ENCODE measurements around the gene CSMD2. TPM values are rescaled to one million over a fixed set of nuclear protein-coding genes. Genes with fewer than 3 reads are reported as not detected.

The CSMD2 gene
- total and polyA plus RNA-seq, 2 of the 8 experiments (the other 6 are each of a cell fraction or from before 2014, with no cell fraction given), result 7.0 to 14.7 TPM

DNA sequence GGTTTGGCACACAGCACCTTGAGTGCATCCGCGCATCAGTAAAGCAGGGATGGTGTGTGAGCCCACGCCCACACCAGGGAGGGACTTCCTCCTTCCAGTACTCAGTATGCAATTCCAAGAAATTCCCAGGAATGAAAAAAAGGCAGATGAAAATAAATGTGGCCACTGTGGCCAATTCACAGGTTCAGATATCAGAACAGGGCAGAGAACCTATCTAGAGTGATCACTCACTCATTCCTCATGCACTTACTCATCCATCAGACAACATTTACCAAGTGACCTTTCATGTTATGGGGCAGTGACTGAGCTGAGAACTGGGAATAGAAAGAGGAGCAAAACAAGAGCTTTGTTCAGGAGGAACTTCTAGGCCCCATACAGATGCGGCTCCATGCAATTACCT, 578.9 kb downstream of the CSMD2 start (continued):
- TF ChIP-seq, protein P1, sequence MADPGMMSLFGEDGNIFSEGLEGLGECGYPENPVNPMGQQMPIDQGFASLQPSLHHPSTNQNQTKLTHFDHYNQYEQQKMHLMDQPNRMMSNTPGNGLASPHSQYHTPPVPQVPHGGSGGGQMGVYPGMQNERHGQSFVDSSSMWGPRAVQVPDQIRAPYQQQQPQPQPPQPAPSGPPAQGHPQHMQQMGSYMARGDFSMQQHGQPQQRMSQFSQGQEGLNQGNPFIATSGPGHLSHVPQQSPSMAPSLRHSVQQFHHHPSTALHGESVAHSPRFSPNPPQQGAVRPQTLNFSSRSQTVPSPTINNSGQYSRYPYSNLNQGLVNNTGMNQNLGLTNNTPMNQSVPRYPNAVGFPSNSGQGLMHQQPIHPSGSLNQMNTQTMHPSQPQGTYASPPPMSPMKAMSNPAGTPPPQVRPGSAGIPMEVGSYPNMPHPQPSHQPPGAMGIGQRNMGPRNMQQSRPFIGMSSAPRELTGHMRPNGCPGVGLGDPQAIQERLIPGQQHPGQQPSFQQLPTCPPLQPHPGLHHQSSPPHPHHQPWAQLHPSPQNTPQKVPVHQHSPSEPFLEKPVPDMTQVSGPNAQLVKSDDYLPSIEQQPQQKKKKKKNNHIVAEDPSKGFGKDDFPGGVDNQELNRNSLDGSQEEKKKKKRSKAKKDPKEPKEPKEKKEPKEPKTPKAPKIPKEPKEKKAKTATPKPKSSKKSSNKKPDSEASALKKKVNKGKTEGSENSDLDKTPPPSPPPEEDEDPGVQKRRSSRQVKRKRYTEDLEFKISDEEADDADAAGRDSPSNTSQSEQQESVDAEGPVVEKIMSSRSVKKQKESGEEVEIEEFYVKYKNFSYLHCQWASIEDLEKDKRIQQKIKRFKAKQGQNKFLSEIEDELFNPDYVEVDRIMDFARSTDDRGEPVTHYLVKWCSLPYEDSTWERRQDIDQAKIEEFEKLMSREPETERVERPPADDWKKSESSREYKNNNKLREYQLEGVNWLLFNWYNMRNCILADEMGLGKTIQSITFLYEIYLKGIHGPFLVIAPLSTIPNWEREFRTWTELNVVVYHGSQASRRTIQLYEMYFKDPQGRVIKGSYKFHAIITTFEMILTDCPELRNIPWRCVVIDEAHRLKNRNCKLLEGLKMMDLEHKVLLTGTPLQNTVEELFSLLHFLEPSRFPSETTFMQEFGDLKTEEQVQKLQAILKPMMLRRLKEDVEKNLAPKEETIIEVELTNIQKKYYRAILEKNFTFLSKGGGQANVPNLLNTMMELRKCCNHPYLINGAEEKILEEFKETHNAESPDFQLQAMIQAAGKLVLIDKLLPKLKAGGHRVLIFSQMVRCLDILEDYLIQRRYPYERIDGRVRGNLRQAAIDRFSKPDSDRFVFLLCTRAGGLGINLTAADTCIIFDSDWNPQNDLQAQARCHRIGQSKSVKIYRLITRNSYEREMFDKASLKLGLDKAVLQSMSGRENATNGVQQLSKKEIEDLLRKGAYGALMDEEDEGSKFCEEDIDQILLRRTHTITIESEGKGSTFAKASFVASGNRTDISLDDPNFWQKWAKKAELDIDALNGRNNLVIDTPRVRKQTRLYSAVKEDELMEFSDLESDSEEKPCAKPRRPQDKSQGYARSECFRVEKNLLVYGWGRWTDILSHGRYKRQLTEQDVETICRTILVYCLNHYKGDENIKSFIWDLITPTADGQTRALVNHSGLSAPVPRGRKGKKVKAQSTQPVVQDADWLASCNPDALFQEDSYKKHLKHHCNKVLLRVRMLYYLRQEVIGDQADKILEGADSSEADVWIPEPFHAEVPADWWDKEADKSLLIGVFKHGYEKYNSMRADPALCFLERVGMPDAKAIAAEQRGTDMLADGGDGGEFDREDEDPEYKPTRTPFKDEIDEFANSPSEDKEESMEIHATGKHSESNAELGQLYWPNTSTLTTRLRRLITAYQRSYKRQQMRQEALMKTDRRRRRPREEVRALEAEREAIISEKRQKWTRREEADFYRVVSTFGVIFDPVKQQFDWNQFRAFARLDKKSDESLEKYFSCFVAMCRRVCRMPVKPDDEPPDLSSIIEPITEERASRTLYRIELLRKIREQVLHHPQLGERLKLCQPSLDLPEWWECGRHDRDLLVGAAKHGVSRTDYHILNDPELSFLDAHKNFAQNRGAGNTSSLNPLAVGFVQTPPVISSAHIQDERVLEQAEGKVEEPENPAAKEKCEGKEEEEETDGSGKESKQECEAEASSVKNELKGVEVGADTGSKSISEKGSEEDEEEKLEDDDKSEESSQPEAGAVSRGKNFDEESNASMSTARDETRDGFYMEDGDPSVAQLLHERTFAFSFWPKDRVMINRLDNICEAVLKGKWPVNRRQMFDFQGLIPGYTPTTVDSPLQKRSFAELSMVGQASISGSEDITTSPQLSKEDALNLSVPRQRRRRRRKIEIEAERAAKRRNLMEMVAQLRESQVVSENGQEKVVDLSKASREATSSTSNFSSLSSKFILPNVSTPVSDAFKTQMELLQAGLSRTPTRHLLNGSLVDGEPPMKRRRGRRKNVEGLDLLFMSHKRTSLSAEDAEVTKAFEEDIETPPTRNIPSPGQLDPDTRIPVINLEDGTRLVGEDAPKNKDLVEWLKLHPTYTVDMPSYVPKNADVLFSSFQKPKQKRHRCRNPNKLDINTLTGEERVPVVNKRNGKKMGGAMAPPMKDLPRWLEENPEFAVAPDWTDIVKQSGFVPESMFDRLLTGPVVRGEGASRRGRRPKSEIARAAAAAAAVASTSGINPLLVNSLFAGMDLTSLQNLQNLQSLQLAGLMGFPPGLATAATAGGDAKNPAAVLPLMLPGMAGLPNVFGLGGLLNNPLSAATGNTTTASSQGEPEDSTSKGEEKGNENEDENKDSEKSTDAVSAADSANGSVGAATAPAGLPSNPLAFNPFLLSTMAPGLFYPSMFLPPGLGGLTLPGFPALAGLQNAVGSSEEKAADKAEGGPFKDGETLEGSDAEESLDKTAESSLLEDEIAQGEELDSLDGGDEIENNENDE (IDR thresholded peaks at IDR 0.05; ENCODE audit: insufficient replicate concordance, low read length), result no peak
- TF ChIP-seq SP4 (IDR thresholded peaks at IDR 0.05; ENCODE audit: low read length), result no peak
- TF ChIP-seq, protein P2, sequence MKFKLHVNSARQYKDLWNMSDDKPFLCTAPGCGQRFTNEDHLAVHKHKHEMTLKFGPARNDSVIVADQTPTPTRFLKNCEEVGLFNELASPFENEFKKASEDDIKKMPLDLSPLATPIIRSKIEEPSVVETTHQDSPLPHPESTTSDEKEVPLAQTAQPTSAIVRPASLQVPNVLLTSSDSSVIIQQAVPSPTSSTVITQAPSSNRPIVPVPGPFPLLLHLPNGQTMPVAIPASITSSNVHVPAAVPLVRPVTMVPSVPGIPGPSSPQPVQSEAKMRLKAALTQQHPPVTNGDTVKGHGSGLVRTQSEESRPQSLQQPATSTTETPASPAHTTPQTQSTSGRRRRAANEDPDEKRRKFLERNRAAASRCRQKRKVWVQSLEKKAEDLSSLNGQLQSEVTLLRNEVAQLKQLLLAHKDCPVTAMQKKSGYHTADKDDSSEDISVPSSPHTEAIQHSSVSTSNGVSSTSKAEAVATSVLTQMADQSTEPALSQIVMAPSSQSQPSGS (IDR thresholded peaks at IDR 0.05; ENCODE audit: low read length), result no peak
- no peak for TF ChIP-seq BACH1 (IDR thresholded peaks at IDR 0.05; ENCODE audit: low read length)
- no peak for TF ChIP-seq HDAC2 (IDR thresholded peaks at IDR 0.05; ENCODE audit: borderline replicate concordance in 1 of 2, low read depth in 2 of 2, low read length in 2 of 2)
